Measurements from ENCODE around the gene THTPA.
"Not testable (repeated sequence)": the region's sequence is repeated elsewhere in the genome, so short reads cannot be mapped to it uniquely, and the experiment has no call there.

Gene THTPA

DNA sequence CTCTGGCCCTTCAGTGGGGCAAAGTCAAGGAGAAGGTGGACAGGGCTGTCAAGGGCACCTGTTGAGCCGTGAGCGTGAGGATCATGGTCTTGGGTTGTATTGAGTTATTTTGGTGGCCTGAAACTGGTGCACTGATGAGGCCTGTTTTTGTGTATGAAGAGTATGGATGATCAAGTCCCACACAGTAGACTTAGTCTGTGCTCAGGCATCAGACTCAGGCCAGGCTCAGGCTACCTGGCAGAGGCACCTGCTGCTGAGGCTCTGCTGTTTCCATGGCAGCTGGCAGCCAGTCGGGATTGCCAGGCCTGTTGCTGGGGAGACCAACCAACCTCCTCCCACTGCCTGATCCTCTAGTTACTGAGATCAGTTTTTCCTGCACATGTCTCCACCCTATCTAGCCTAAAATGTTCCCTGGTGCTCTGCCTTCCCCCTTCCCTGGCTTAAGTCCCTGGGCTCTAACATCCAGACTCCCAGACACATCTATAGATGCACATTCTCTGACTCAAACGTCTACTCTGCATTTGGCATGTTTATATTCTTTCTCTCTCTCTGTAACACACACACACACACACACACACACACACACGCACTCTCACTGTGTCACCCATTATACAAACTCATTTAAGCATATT, 17.4 kb downstream of the THTPA start:
- H3K4me3 Mint-ChIP-seq, result no peak overlapping the region
- DNase-seq (no peak), ATAC-seq (replicated peaks) (no peak)
- H3K27me3 Mint-ChIP-seq, result peaks cover 51 to 65% of the 10 kb centered on the region in 2 donors
- no peaks in the 10 kb centered on the region for H3K9me3 Mint-ChIP-seq
- peaks cover 23 to 35% of the 10 kb centered on the region in 2 donors for H3K4me1 Mint-ChIP-seq
- H3K27ac Mint-ChIP-seq, result no peak overlapping the region
- H3K36me3 Mint-ChIP-seq, result peaks cover 0 to 7% of the 10 kb centered on the region in 2 donors

DNA sequence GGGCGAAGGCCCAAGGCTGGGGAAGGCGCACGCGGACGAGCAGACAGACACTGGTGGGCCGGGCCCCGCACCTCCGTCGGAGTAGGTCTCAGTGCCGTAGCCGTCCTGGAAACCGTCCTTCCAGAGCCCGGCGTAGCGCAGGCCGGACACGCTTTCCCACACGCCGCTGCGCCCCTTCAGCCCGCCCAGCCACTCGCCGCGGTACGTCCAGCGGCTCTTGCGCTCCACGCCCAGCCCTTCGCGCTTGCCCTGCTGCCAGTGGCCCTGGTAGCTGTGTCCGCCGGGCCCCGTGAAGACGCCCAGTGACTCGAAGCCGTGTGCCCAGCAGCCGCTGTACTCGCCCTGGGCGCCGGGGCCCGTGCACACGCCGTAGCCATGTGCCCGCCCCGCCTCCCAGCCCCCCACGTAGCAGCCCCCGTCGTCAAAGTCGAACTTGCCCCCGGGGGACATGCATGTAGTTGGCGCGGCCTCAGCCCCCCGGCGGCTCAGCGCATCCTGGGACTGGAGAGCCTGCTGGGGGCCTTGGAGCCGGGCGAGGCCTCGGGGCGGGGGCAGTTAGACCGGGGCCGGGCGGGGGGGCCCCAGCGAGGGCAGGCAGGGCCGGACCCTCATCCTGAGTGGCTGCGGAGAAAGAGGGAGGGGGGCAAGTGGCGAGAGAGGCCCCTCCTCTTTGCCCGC, 21.1 kb downstream of the THTPA start:
- Mint-ChIP-seq H3K27me3 (peaks cover 61 to 81% of the 10 kb centered on the region in 2 donors), H3K9me3 (no peaks in the 10 kb centered on the region), H3K27ac (peak overlapping the region; percentile 80), H3K4me1 (peaks cover 22 to 35% of the 10 kb centered on the region in 2 donors), H3K4me3 (peak overlapping the region; percentile 60 to 69), H3K36me3 (peaks cover 0 to 7% of the 10 kb centered on the region in 2 donors)
- no peak for DNase-seq
- ATAC-seq (replicated peaks), result peak; percentile 39 to 41

DNA sequence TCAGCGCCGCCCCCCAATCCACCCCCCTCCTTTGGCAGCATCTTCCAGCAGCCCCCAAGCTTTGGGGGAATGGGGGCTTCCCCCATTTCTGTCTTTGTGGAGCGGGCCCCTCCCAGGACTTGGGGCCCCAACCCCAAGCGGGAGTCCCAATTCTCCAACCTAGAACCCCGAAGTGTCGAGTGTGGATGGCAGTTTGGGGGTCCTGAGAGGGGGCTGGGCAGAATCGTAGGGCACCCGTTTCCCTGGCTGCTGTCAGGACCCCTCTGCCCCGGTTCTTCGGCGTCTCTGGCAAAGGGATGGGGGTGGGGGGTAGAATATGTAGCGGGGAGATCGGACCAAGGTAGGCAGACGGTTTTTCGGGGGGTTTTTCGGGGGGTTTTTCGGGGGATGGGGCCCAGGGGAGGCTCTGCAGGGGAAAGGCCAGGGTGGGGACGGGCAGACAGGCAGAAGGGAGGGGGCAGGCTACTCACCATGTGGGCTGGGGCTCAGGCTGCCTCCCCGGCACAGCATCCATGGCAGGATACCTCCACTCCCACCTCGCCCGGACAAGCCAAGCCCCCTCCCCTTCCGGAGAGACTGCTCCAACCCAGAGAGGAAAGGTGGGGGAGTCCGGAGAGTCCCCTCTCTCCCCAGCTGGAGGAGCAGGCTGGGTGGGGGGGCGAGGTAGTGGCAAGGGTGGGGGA, 21.8 kb downstream of the THTPA start:
- Mint-ChIP-seq H3K36me3 (peaks cover 0 to 7% of the 10 kb centered on the region in 2 donors), H3K4me3 (peak overlapping the region; percentile 60 to 69), H3K9me3 (no peaks in the 10 kb centered on the region), H3K4me1 (peaks cover 19 to 28% of the 10 kb centered on the region in 2 donors), H3K27me3 (peaks cover 58 to 74% of the 10 kb centered on the region in 2 donors), H3K27ac (no peak overlapping the region)
- ATAC-seq (replicated peaks) (peak in 1 of 2 donors; percentile 31), DNase-seq (no peak)

DNA sequence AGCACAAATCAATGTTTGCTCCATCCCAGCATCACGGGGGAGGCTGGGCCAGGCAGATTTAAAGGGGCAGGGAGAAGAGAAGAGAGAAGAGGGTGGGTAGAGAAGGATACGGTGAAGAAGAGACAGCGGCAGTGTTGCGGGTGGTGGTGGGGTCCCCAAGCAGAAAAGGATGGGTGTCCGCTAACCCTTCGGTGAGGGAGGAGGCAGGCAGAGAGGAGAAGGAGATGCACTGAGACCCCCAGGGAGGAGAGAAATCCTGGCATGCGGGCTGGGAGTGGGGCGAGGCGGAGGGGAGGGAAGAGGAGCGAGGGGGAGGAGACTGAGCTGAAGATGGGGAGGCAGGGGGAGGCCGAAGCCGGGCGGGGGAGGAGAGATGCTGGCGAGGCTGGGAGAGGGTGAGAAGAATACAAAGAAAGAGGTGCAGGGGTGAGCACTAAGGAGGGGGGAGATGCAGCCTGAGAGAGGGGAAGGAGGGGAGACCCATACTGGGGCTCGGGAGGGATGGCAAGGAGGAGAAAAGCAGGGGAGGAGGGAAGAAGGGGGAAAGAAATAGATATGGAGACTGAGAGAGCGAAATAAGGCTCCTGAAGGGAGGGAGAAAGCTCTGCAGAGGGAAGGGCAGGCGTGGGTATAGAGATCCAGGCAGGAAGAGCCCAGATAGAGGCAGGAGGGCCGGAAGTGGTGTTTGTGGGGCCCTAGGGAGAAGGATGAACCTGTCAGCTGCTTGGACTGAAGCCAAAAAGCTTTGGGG, 22.7 kb downstream of the THTPA start, which contains the start of gene JPH4:
Gene JPH4 (minus strand): TSS at position 231 of the 751 bp plus-strand sequence. CDS start 1,337 bp downstream, outside the sequence.
- H3K27ac Mint-ChIP-seq, result no peak within 1 kb of the TSS
- DNase-seq, result no peak
- no peaks in the 10 kb centered on the region for H3K9me3 Mint-ChIP-seq
- H3K4me3 Mint-ChIP-seq, result peak within 1 kb of the TSS; percentile 60 to 69
- ATAC-seq (replicated peaks), result no peak
- peaks cover 0 to 7% of the 10 kb centered on the region in 2 donors for H3K36me3 Mint-ChIP-seq
- peaks cover 53 to 66% of the 10 kb centered on the region in 2 donors for H3K27me3 Mint-ChIP-seq
- H3K4me1 Mint-ChIP-seq, result peaks cover 17 to 27% of the 10 kb centered on the region in 2 donors

DNA sequence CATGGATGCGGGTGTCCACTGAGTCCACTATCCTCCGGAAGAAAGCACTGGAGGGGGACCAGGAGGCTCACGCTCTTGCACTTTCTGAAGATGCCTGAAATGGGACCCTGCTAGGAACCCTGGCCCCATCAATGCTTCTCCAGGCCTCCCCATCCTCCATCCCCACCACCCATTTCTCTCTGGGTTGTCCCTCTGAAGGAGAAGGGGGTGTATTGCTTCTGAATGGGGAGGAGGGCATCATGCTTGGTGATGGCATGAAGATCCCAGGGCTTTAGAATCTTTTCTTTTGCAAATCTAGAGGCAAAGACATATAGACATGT, 23.2 kb downstream of the THTPA start:
- Mint-ChIP-seq H3K9me3 (no peaks in the 10 kb centered on the region), H3K36me3 (peaks cover 0 to 7% of the 10 kb centered on the region in 2 donors), H3K4me1 (peaks cover 17 to 27% of the 10 kb centered on the region in 2 donors), H3K4me3 (no peak overlapping the region), H3K27me3 (peaks cover 56 to 70% of the 10 kb centered on the region in 2 donors), H3K27ac (no peak overlapping the region)
- DNase-seq (no peak), ATAC-seq (replicated peaks) (no peak)

DNA sequence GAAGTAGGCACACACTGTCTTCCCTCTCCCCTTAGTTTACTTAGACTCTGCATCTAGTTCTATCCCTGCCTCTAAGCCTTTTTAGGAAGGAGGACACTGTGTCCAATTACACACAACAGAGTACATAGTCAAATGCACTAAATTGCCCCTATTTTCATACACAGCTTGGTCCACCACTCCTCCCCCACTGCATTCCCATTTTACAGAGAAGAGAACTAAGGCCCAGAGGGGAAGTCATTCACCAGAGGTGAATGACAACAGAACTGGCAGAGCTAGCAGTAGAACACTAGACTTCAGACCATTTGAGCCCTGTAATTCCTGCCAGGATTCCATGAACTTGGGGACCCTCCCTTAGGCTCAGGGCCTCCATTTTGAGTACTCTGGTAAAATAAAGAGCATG, 23.7 kb downstream of the THTPA start:
- peaks cover 0 to 7% of the 10 kb centered on the region in 2 donors for H3K36me3 Mint-ChIP-seq
- H3K4me1 Mint-ChIP-seq, result peaks cover 17 to 27% of the 10 kb centered on the region in 2 donors
- no peak overlapping the region for H3K27ac Mint-ChIP-seq
- peaks cover 53 to 71% of the 10 kb centered on the region in 2 donors for H3K27me3 Mint-ChIP-seq
- no peaks in the 10 kb centered on the region for H3K9me3 Mint-ChIP-seq
- no peak overlapping the region for H3K4me3 Mint-ChIP-seq
- DNase-seq (no peak), ATAC-seq (replicated peaks) (no peak)

DNA sequence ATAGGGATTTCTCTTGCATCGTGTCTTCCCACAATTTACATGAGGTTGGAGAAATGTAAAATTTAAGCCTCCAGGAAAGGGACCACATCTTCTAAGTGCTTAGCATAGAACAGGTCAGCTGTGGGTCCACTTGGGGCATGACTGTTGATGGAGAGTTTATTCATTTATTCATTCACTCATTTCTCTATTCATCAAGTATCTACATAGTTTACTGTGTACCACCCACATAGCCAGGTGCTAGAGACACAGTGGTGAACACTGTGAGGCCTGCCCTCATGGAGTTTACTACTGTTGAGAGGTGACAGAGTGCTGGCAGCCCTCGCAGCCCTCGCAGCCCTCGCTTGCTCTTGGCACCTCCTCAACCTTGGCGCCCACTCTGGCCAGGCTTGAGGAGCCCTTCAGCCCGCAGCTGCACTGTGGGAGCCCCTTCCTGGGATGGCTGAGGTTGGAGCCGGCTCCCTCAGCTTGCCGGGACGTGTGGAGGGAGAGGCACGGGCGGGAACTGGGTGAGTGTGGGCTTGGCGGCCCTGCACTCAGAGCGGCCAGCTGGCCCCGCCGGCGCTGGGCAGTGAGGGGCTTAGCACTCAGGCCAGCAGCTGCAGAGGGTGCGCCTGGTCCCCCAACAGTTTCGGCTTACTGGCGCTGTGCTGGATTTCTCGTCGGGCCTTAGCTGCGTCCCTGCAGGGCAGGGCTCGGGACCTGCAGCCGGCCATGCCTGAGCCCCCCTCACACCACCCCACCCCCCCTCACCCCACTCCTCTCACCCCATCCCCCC, 24.3 kb downstream of the THTPA start:
- H3K9me3 Mint-ChIP-seq, result no peaks in the 10 kb centered on the region
- peaks cover 48 to 67% of the 10 kb centered on the region in 2 donors for H3K27me3 Mint-ChIP-seq
- H3K27ac Mint-ChIP-seq, result no peak overlapping the region
- H3K36me3 Mint-ChIP-seq, result peaks cover 0 to 7% of the 10 kb centered on the region in 2 donors
- no peak overlapping the region for H3K4me3 Mint-ChIP-seq
- no peak for DNase-seq
- peaks cover 17 to 27% of the 10 kb centered on the region in 2 donors for H3K4me1 Mint-ChIP-seq
- ATAC-seq (replicated peaks), result no peak

DNA sequence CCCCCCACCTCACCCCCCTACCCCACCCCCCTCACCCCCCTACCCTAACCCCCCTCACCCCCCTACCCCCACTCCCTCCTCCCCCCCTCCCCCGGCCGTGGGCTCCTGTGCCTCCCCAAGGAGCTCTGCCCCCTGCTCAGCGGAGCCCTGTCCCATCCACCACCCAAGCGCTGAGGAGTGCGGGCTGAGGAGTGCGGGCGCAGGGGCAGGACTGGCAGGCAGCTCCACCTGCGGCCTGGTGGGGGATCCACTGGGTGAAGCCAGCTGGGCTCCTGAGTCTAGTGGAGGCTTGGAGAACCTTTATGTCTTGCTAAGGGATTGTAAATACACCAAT, 24.8 kb downstream of the THTPA start:
- peaks cover 17 to 27% of the 10 kb centered on the region in 2 donors for H3K4me1 Mint-ChIP-seq
- H3K9me3 Mint-ChIP-seq, result peaks cover 0 to 3% of the 10 kb centered on the region in 2 donors
- no peak for DNase-seq
- H3K4me3 Mint-ChIP-seq, result no peak overlapping the region
- peaks cover 49 to 68% of the 10 kb centered on the region in 2 donors for H3K27me3 Mint-ChIP-seq
- H3K36me3 Mint-ChIP-seq, result peaks cover 0 to 10% of the 10 kb centered on the region in 2 donors
- H3K27ac Mint-ChIP-seq, result no peak overlapping the region
- no peak for ATAC-seq (replicated peaks)

DNA sequence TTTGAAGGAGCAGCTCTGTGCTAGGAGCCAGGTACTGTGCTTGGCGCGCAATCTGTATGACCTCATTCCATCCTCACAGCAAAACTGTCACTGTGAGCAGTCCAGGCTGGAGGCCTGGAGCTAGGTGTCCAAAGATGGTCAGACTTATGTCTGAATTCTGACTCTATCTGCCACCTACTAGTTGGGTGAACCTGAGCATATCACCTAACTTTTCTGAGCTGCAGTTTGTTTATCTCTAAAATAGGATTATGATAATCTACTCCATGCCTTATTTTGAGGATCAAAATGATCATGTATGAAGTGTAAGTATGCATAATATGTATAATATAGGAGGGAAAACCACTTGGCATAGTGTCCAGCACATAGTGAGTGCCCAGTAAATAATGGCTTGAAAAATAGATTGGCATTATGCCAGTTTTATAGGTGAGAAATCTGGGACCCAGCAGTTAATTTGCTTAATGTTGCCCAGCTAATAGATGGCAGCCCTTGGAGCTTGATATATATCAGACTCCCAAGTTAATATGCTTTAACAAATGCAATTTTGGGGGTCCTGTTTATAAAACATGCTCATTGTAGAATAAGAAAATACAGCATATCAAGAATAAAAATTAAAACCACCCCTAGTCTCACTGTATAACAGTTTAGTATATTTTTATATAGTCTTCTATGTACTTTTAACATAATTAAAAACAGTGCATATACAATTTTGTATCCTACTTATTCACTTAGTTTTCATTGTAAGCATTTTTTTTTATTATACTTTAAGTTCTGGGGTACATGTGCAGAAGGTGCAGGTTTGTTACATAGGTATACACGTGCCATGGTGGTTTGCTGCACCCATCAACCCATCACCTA, 27.1 kb downstream of the THTPA start:
- Mint-ChIP-seq H3K36me3 (peaks cover 0 to 6% of the 10 kb centered on the region in 2 donors), H3K9me3 (peaks cover 0 to 5% of the 10 kb centered on the region in 2 donors), H3K27me3 (peaks cover 44 to 59% of the 10 kb centered on the region in 2 donors), H3K4me1 (peaks cover 7 to 9% of the 10 kb centered on the region in 2 donors), H3K27ac (no peak overlapping the region), H3K4me3 (no peak overlapping the region)
- DNase-seq (no peak), ATAC-seq (replicated peaks) (no peak)

DNA sequence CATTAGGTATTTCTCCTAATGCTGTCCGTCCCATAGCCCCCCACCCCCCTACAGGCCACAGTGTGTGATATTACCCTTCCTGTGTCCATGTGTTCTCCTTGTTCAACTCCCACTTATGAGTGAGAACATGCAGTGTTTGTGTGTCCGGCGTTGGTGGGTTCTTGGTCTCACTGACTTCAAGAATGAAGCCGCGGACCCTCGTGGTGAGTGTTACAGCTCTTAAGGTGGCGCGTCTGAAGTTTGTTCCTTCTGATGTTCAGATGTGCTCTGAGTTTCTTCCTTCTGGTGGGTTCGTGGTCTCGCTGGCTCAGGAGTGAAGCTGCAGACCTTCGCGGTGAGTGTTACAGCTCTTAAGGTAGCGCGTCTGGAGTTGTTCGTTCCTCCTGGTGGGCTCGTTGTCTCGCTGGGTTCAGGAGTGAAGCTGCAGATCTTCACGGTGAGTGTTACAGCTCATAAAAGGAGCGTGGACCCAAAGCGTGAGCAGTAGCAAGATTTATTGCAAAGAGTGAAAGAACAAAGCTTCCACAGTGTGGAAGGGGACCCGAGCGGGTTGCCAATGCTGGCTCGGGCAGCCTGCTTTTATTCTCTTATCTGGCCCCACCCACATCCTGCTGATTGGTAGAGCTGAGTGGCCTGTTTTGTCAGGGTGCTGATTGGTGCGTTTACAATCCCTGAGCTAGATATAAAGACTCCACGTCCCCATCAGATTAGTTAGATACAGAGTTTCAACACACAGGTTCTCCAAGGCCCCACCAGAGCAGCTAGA, 27.9 kb downstream of the THTPA start:
- not testable (repeated sequence) for H3K4me3 Mint-ChIP-seq; ATAC-seq (replicated peaks); H3K36me3 Mint-ChIP-seq; H3K27ac Mint-ChIP-seq; H3K4me1 Mint-ChIP-seq; H3K9me3 Mint-ChIP-seq; DNase-seq
- H3K27me3 Mint-ChIP-seq, result peaks cover 42 to 59% of the 10 kb centered on the region in 2 donors

DNA sequence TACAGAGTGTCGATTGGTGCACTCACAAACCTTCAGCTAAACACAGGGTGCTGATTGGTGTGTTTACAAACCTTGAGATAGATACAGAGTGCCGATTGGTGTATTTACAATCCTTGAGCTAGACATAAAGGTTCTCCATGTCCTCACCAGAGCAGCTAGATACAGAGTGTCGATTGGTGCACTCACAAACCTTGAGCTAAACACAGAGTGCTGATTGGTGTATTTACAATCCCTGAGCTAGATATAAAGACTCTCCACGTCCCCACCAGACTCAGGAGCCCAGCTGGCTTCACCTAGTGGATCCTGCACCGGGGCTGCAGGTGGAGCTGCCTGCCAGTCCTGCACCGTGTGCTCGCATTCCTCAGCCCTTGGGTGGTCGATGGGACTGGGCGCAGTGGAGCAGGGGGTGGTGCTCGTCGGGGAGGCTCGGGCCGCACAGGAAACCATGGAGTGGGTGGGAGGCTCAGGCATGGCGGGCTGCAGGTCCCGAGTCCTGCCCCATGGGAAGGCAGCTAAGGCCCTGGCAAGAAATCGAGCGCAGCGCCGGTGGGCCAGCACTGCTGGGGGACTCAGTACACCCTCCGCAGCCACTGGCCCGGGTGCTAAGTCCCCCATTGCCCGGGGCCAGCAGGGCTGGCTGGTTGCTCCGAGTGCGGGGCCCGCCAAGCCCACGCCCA, 28.6 kb downstream of the THTPA start:
- H3K36me3 Mint-ChIP-seq; ATAC-seq (replicated peaks); DNase-seq; H3K9me3 Mint-ChIP-seq; H3K27ac Mint-ChIP-seq; H3K4me3 Mint-ChIP-seq: not testable (repeated sequence)
- peaks cover 37 to 53% of the 10 kb centered on the region in 2 donors for H3K27me3 Mint-ChIP-seq
- peaks cover 7 to 11% of the 10 kb centered on the region in 2 donors for H3K4me1 Mint-ChIP-seq
